ENCODE data around the gene STK32B. TPM values are rescaled to one million over a fixed set of nuclear protein-coding genes. Genes with fewer than 3 reads are reported as not detected.

The STK32B gene
- total and polyA plus RNA-seq, 2 experiments from 2014 or later, result 0.71 to 2.3 TPM

- H3K9me3 Mint-ChIP-seq, result peaks cover 28% of the 10 kb centered on the region
- no peak overlapping the region for H3K4me3 ChIP-seq
- peaks cover 3% of the 10 kb centered on the region; the same call in 2 of the 3 replicates for H3K36me3 Mint-ChIP-seq (ENCODE audit: low read depth)
Measured at GRCh38 chr4:5420266-5420665, 369.0 kb downstream of the STK32B start.

More at GRCh38 chr4:5420266-5420665, 369.0 kb downstream of the STK32B start:
- Histone ChIP-seq H3K36me3 (ENCODE audit: insufficient read depth) (no peaks in the 10 kb centered on the region), H4K20me1 (replicated peaks; ENCODE audit: insufficient read depth) (no peaks in the 10 kb centered on the region), H3K27ac (ENCODE audit: low read depth) (no peak overlapping the region), H3K4me2 (no peak overlapping the region), H3K27me3 (ENCODE audit: insufficient read depth) (no peaks in the 10 kb centered on the region), H2AFZ (no peak overlapping the region), H3K9me2 (ENCODE audit: insufficient read depth) (no peaks in the 10 kb centered on the region), H3K4me1 (ENCODE audit: insufficient read depth) (no peaks in the 10 kb centered on the region), H3K79me2 (replicated peaks; ENCODE audit: insufficient read depth) (no peaks in the 10 kb centered on the region), H3F3A (replicated peaks; ENCODE audit: low read depth) (no peaks in the 10 kb centered on the region)
- no peak overlapping the region for H3K27ac Mint-ChIP-seq
- H3K4me3 Mint-ChIP-seq, result no peak overlapping the region
- no peak for ATAC-seq
- peaks cover 6% of the 10 kb centered on the region for H3K27me3 Mint-ChIP-seq (ENCODE audit: insufficient read depth, low read depth, poor library complexity)
- H3K4me1 Mint-ChIP-seq, result no peaks in the 10 kb centered on the region
- TF ChIP-seq REST (IDR thresholded peaks at IDR 0.05; ENCODE audit: unreplicated experiment) (no peak), POLR2AphosphoS5 (IDR thresholded peaks at IDR 0.05; ENCODE audit: low read depth) (no peak), NANOG (IDR thresholded peaks at IDR 0.05; ENCODE audit: borderline replicate concordance) (no peak), ZNF462 (CRISPR knock-in tag; IDR thresholded peaks at IDR 0.05) (no peak), EZH2 (IDR thresholded peaks at IDR 0.05; ENCODE audit: low read depth, unreplicated experiment) (no peak), CTCF (conservative IDR thresholded peaks at IDR 0.05; ENCODE audit: low read depth in 2 of 2) (no peak), CREB1 (CRISPR knock-in tag; IDR thresholded peaks at IDR 0.05; ENCODE audit: low read depth) (no peak), EZH2phosphoT487 (IDR thresholded peaks at IDR 0.05; ENCODE audit: unreplicated experiment) (no peak), JUNB (IDR thresholded peaks at IDR 0.05; ENCODE audit: unreplicated experiment) (no peak), ZNF114 (CRISPR knock-in tag; IDR thresholded peaks at IDR 0.05) (no peak)
- DNase-seq (ENCODE audit: low spot score), result no peak
